CD14-positive monocyte (primary cell): Measurements from ENCODE around the gene SF3B3. TPM values are rescaled to one million over a fixed set of nuclear protein-coding genes. Genes with fewer than 3 reads are reported as not detected.

Experiments used
- DNase-seq, 3 donors: peaks; one replicate each; pipeline ENCODE4 v3.0.0-alpha.2; 2011 to 2022
- H2AFZ ChIP-seq: 2 replicates; pipeline ENCODE4 v1.6.0; 2012; ENCODE audit warnings: mild to moderate bottlenecking, low read depth, low read length, inconsistent platforms; ENCODE audit not compliant: insufficient read depth, poor library complexity, severe bottlenecking
- H3K27ac ChIP-seq, 2 donors: 1 replicate in 1 of 2; 2 replicates in 1 of 2; pipeline ENCODE4 v1.5.1; 2012 to 2013; ENCODE audit warnings: low read length in 2 of 2, control low read depth in 1 of 2, inconsistent platforms in 1 of 2, low read depth in 1 of 2, mild to moderate bottlenecking in 1 of 2
- H3K27me3 ChIP-seq, 2 donors: one replicate each; pipeline versions ENCODE4 v1.6.0 to v1.6.1; 2011 to 2013; ENCODE audit warnings: low read length in 2 of 2; ENCODE audit not compliant: control insufficient read depth in 2 of 2, insufficient read depth in 2 of 2
- H3K36me3 ChIP-seq, 2 donors: replicated peaks in 1 of 2; 1 replicate in 1 of 2; 2 replicates in 1 of 2; pipeline versions ENCODE4 v1.5.1 to v1.6.1; 2012 to 2013; ENCODE audit warnings: low read length in 2 of 2, control low read depth in 1 of 2, inconsistent platforms in 1 of 2, mild to moderate bottlenecking in 1 of 2; ENCODE audit not compliant: insufficient read depth in 2 of 2, control insufficient read depth in 1 of 2
- H3K4me1 ChIP-seq, 2 donors: 1 replicate in 1 of 2; 2 replicates in 1 of 2; pipeline versions ENCODE4 v1.5.1 to v1.6.1; 2012 to 2013; ENCODE audit warnings: low read length in 2 of 2, control low read depth in 1 of 2, inconsistent platforms in 1 of 2, mild to moderate bottlenecking in 1 of 2, moderate library complexity in 1 of 2; ENCODE audit not compliant: insufficient read depth in 2 of 2, control insufficient read depth in 1 of 2
- H3K4me2 ChIP-seq: replicated peaks from 2 replicates; pipeline ENCODE3; 2012; ENCODE audit warnings: low read length, moderate library complexity, mild to moderate bottlenecking; ENCODE audit not compliant: poor library complexity, severe bottlenecking; ENCODE audit errors: extremely low read depth
- H3K4me3 ChIP-seq, 3 experiments: fragments of 200-600 bp in 1 of 3; sonication (generic) in 1 of 3; replicated peaks in 1 of 3; 1 replicate in 2 of 3; 2 replicates in 1 of 3; pipeline ENCODE4 v1.5.1; 2011 to 2013; ENCODE audit warnings: low read length in 3 of 3, mild to moderate bottlenecking in 3 of 3, control low read depth in 2 of 3, low read depth in 2 of 3, inconsistent platforms in 1 of 3, moderate library complexity in 1 of 3
- H3K79me2 ChIP-seq: 2 replicates; pipeline ENCODE4 v1.6.0; 2012; ENCODE audit warnings: mild to moderate bottlenecking, control low read depth, inconsistent platforms, low read length, moderate library complexity; ENCODE audit not compliant: insufficient read depth
- H3K9ac ChIP-seq: 2 replicates; pipeline ENCODE4 v1.6.0; 2017; ENCODE audit warnings: low read length, mild to moderate bottlenecking; ENCODE audit not compliant: insufficient read depth, poor library complexity, severe bottlenecking
- H3K9me3 ChIP-seq, 2 donors: replicated peaks in 1 of 2; 1 replicate in 1 of 2; 2 replicates in 1 of 2; pipeline versions ENCODE4 v1.5.1 to v1.6.1; 2012 to 2013; ENCODE audit warnings: low read length in 2 of 2, control low read depth in 1 of 2; ENCODE audit not compliant: control insufficient read depth in 1 of 2, insufficient read depth in 1 of 2
- H4K20me1 ChIP-seq: 2 replicates; pipeline ENCODE4 v1.6.0; 2012; ENCODE audit warnings: mild to moderate bottlenecking, low read length, control low read depth, moderate library complexity; ENCODE audit not compliant: insufficient read depth
- H3K27ac Mint-ChIP-seq, 7 donors: one replicate each; pipeline ENCODE4 v1.8.0; 2020; ENCODE audit warnings: mild to moderate bottlenecking in 7 of 7, mixed read lengths in 7 of 7, moderate library complexity in 6 of 7, inconsistent platforms in 2 of 7
- H3K27me3 Mint-ChIP-seq, 3 donors: one replicate each; pipeline ENCODE4 v1.8.0; 2021 to 2022; ENCODE audit warnings: low read depth in 3 of 3, mild to moderate bottlenecking in 3 of 3, mixed read lengths in 3 of 3, moderate library complexity in 3 of 3, inconsistent platforms in 1 of 3
- H3K36me3 Mint-ChIP-seq, 2 donors: one replicate each; pipeline ENCODE4 v1.8.0; 2020; ENCODE audit warnings: mixed read lengths in 2 of 2, inconsistent platforms in 1 of 2, mild to moderate bottlenecking in 1 of 2
- H3K4me1 Mint-ChIP-seq: one replicate; pipeline ENCODE4 v1.8.0; 2020; ENCODE audit warnings: mild to moderate bottlenecking, mixed read lengths
- H3K4me3 Mint-ChIP-seq, 2 donors: one replicate each; pipeline ENCODE4 v1.8.0; 2020; ENCODE audit warnings: mild to moderate bottlenecking in 2 of 2, mixed read lengths in 2 of 2, moderate library complexity in 1 of 2
- H3K9me3 Mint-ChIP-seq, 7 donors: one replicate each; pipeline ENCODE4 v1.8.0; 2020 to 2022; ENCODE audit warnings: mixed read lengths in 7 of 7, mild to moderate bottlenecking in 6 of 7, moderate library complexity in 6 of 7, inconsistent platforms in 2 of 7
- CTCF ChIP-seq: fragments of 200-600 bp; IDR thresholded peaks from one replicate; pipeline ENCODE4 v1.8.0; 2022; ENCODE audit warnings: antibody characterized with exemption, mild to moderate bottlenecking
- WGBS: methylation state at CpG from one replicate; pipeline ENCODE4 v1.1.5; 2013; ENCODE audit warnings: missing lambda C conversion rate; ENCODE audit not compliant: insufficient coverage; 5-methylcytosine and 5-hydroxymethylcytosine counted together
- intact Hi-C, 2 donors: fragments of 100-400 bp; cut with micrococcal nuclease; formaldehyde crosslinking; loops; one replicate each; pipeline versions ENCODE4 v1.15.0 to v1.15.1; 2023
- polyA plus RNA-seq, 3 donors: library from polyadenylated mRNA; depleted of rRNA in 1 of 3; unstranded in 2 of 3; stranded (reverse) in 1 of 3; fragments of 300-500 nt in 2 of 3; fragments of >200 nt in 1 of 3; fragmentation: Illumina TruSeq in 2 of 3; gene quantifications; 1 replicate in 2 of 3; 2 replicates in 1 of 3; pipeline ENCODE4 v1.2.3, GENCODE V29; 2012 to 2021

Gene SF3B3
- polyA plus RNA-seq, 3 donors: 34.2 to 52.3 (median 42.1) TPM

GRCh38 chr16:70478912-70479341, 44.7 kb upstream of the SF3B3 start:
- DNase-seq: no peak
- 71% methylated on average over 9 of the region's 10 CpGs for WGBS
- Histone ChIP-seq H2AFZ (no peak overlapping the region), H3K79me2 (no peaks in the 10 kb centered on the region), H4K20me1 (no peaks in the 10 kb centered on the region), H3K4me1 (no peaks in the 10 kb centered on the region), H3K36me3 (peaks cover 66 to 83% of the 10 kb centered on the region in 2 donors), H3K27me3 (no peaks in the 10 kb centered on the region), H3K9me3 (no peaks in the 10 kb centered on the region), H3K4me3 (no peak overlapping the region), H3K27ac (no peak overlapping the region), H3K4me2 (no peak overlapping the region), H3K9ac (no peak overlapping the region)
- no peaks in the 10 kb centered on the region for H3K27me3 Mint-ChIP-seq
- no peak for TF ChIP-seq CTCF
- H3K9me3 Mint-ChIP-seq: no peaks in the 10 kb centered on the region
- intact Hi-C loops: no loop called here
- H3K4me1 Mint-ChIP-seq: peaks cover 10% of the 10 kb centered on the region
- H3K4me3 Mint-ChIP-seq: no peak overlapping the region
- H3K36me3 Mint-ChIP-seq: peaks cover 53 to 85% of the 10 kb centered on the region in 2 donors
- no peak overlapping the region for H3K27ac Mint-ChIP-seq

- DNase-seq: no peak
- H3K9ac ChIP-seq: no peak overlapping the region
- TF ChIP-seq CTCF: no peak
Measured at GRCh38 chr16:70480127-70481105, 43.2 kb upstream of the SF3B3 start.

More at GRCh38 chr16:70480127-70481105, 43.2 kb upstream of the SF3B3 start:
- no peaks in the 10 kb centered on the region for H3K79me2 ChIP-seq
- H3K9me3 ChIP-seq: no peaks in the 10 kb centered on the region
- Mint-ChIP-seq H3K27me3 (no peaks in the 10 kb centered on the region), H3K36me3 (peaks cover 59 to 88% of the 10 kb centered on the region in 2 donors), H3K4me3 (no peak overlapping the region), H3K27ac (peak overlapping the region in 3 of 7 donors; percentile 33 to 61 (median 40)), H3K4me1 (peaks cover 10% of the 10 kb centered on the region), H3K9me3 (no peaks in the 10 kb centered on the region)
- H3K27ac ChIP-seq: no peak overlapping the region
- intact Hi-C loops: no loop called here
- H3K27me3 ChIP-seq: no peaks in the 10 kb centered on the region
- no peaks in the 10 kb centered on the region for H3K4me1 ChIP-seq
- no peak overlapping the region for H2AFZ ChIP-seq
- H4K20me1 ChIP-seq: no peaks in the 10 kb centered on the region
- H3K4me2 ChIP-seq: no peak overlapping the region
- WGBS: 99% methylated on average over 13 of the region's 17 CpGs
- H3K36me3 ChIP-seq: peaks cover 70 to 89% of the 10 kb centered on the region in 2 donors
- no peak overlapping the region for H3K4me3 ChIP-seq
